ENCODE data around the gene PRDX5.
A peak's percentile ranks its signal among the peaks of the same experiment; 100 is the strongest.

PRDX5 gene

DNA sequence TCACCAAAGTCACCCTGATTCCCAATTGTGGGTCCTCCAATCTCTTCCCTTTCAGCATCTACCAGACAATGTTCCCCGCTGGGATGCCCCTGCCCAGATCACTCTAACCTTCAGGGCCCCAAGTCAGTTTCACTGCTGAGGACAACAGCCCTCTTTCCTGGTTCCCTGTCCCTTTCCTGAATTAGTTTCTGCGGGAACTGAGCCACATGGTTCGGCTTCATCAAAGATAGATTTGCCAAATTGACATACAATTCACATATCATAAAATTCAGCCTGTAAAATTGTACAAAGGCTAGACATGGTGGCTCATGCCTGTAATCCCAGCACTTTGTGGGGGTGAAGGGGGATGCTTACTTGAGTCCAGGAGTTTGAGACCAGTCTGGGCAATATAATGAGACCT is 10.1 kb downstream of the PRDX5 start:
- Histone ChIP-seq H4K20me1 (ENCODE audit: low read depth, low read length) (no peaks in the 10 kb centered on the region), H3K4me2 (ENCODE audit: low read depth, low read length, poor library complexity, severe bottlenecking) (no peak overlapping the region), H2AFZ (ENCODE audit: low read depth, low read length, severe bottlenecking) (no peak overlapping the region), H3F3A (ENCODE audit: insufficient read depth) (no peaks in the 10 kb centered on the region), H3K36me3 (ENCODE audit: low read length) (no peaks in the 10 kb centered on the region), H3K79me2 (ENCODE audit: insufficient read depth, low read length) (no peaks in the 10 kb centered on the region), H3K4me3 (ENCODE audit: insufficient read depth, low read length, poor library complexity, severe bottlenecking) (no peak overlapping the region), H3K9me3 (ENCODE audit: insufficient read depth, low read length) (no peaks in the 10 kb centered on the region), H3K27ac (ENCODE audit: low read depth, low read length) (no peak overlapping the region), H3K9me2 (replicated peaks; ENCODE audit: insufficient read depth, low read length) (no peaks in the 10 kb centered on the region), H3K27me3 (ENCODE audit: low read length) (no peaks in the 10 kb centered on the region), H3K9ac (ENCODE audit: low read length) (no peak overlapping the region)
- TF ChIP-seq EZH2phosphoT487 (conservative IDR thresholded peaks at IDR 0.05; ENCODE audit: low read length) = no peak
- TF ChIP-seq, protein P1, sequence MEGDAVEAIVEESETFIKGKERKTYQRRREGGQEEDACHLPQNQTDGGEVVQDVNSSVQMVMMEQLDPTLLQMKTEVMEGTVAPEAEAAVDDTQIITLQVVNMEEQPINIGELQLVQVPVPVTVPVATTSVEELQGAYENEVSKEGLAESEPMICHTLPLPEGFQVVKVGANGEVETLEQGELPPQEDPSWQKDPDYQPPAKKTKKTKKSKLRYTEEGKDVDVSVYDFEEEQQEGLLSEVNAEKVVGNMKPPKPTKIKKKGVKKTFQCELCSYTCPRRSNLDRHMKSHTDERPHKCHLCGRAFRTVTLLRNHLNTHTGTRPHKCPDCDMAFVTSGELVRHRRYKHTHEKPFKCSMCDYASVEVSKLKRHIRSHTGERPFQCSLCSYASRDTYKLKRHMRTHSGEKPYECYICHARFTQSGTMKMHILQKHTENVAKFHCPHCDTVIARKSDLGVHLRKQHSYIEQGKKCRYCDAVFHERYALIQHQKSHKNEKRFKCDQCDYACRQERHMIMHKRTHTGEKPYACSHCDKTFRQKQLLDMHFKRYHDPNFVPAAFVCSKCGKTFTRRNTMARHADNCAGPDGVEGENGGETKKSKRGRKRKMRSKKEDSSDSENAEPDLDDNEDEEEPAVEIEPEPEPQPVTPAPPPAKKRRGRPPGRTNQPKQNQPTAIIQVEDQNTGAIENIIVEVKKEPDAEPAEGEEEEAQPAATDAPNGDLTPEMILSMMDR (IDR thresholded peaks at IDR 0.05; ENCODE audit: insufficient read depth, low read length, poor library complexity, severe bottlenecking) = no peak

DNA sequence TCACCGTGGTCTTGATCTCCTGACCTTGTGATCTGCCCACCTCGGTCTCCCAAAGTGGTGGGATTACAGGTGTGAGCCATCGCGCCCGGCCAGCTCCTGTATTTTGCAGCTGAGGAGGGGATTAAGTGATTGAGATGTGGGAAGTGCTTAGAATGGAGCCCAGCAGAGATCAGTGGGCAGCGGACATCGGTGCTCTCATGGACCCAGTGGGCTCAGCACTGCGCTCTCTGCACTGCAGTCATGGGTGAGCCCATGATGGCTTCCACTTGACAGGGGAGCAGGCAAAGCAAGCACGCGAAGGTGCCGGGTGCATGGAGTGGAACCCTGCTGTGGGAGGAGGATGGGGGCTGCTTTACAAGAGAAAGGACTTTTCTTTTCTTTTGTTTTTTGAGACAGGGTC is 13.0 kb downstream of the PRDX5 start:
- no peaks in the 10 kb centered on the region for H3K9me2 ChIP-seq (replicated peaks; ENCODE audit: insufficient read depth, low read length)
- no peak overlapping the region for H2AFZ ChIP-seq (ENCODE audit: low read depth, low read length, severe bottlenecking)
- H3K27ac ChIP-seq (ENCODE audit: low read depth, low read length) = no peak overlapping the region
- TF ChIP-seq, protein P1 (IDR thresholded peaks at IDR 0.05; ENCODE audit: insufficient read depth, low read length, poor library complexity, severe bottlenecking) = no peak
- no peak for TF ChIP-seq EZH2phosphoT487 (conservative IDR thresholded peaks at IDR 0.05; ENCODE audit: low read length)
- H3K27me3 ChIP-seq (ENCODE audit: low read length) = no peaks in the 10 kb centered on the region
- H3K4me2 ChIP-seq (ENCODE audit: low read depth, low read length, poor library complexity, severe bottlenecking) = no peak overlapping the region
- H3K4me3 ChIP-seq (ENCODE audit: insufficient read depth, low read length, poor library complexity, severe bottlenecking) = no peak overlapping the region
- no peaks in the 10 kb centered on the region for H3F3A ChIP-seq (ENCODE audit: insufficient read depth)
- H3K9me3 ChIP-seq (ENCODE audit: insufficient read depth, low read length) = no peaks in the 10 kb centered on the region
- no peak overlapping the region for H3K9ac ChIP-seq (ENCODE audit: low read length)
- no peaks in the 10 kb centered on the region for H3K36me3 ChIP-seq (ENCODE audit: low read length)
- no peaks in the 10 kb centered on the region for H4K20me1 ChIP-seq (ENCODE audit: low read depth, low read length)
- H3K79me2 ChIP-seq (ENCODE audit: insufficient read depth, low read length) = no peaks in the 10 kb centered on the region

DNA sequence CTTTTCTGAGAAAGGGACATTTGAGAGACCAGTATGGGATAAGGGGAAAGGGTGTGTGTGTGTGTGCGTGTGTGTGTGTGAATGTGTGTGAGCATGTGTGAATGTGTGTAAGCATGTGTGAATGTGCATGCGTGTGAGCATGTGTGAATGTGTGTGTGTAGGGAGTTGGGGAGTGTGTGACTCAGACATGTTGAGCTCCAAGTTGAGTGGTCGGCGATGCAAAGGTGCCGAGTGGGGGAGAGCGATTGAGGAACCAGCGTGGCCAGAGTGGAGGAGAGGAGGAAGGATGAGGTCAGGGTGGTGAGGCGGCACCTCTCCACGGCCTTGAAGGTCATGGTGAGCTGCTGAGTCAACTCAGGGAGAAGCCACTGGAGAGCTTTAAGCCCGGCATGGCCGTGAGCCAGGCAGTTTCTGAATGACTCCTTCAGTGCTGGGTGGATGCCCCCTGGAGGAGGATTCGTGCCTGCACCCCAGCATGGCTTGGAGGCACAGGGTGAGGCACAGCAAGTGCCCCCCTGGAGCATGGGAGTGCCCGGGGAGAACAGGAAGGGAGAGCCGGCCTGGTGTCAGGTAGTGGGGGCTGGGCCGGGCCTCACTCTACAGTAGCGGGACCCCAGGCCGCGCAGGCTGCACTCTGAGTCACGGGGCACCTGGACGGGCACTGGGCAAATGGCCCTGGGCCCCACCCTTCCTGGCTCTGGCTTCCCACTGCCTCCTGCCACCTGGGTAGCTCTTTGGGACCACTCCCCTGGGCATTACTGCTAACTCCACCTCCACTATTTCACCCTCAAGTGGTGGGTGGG is 13.8 kb downstream of the PRDX5 start:
- Histone ChIP-seq H3K27me3 (ENCODE audit: low read length) (no peaks in the 10 kb centered on the region), H3F3A (ENCODE audit: insufficient read depth) (no peaks in the 10 kb centered on the region), H3K4me3 (ENCODE audit: insufficient read depth, low read length, poor library complexity, severe bottlenecking) (no peak overlapping the region), H3K36me3 (ENCODE audit: low read length) (no peaks in the 10 kb centered on the region), H3K79me2 (ENCODE audit: insufficient read depth, low read length) (no peaks in the 10 kb centered on the region), H2AFZ (ENCODE audit: low read depth, low read length, severe bottlenecking) (no peak overlapping the region), H3K4me2 (ENCODE audit: low read depth, low read length, poor library complexity, severe bottlenecking) (no peak overlapping the region), H3K27ac (ENCODE audit: low read depth, low read length) (no peak overlapping the region), H3K9me2 (replicated peaks; ENCODE audit: insufficient read depth, low read length) (no peaks in the 10 kb centered on the region), H3K9me3 (ENCODE audit: insufficient read depth, low read length) (no peaks in the 10 kb centered on the region), H4K20me1 (ENCODE audit: low read depth, low read length) (no peaks in the 10 kb centered on the region), H3K9ac (ENCODE audit: low read length) (no peak overlapping the region; the same call in 1 of the 2 replicates)
- TF ChIP-seq, protein P1 (IDR thresholded peaks at IDR 0.05; ENCODE audit: insufficient read depth, low read length, poor library complexity, severe bottlenecking) = peak; percentile 19
- no peak for TF ChIP-seq EZH2phosphoT487 (conservative IDR thresholded peaks at IDR 0.05; ENCODE audit: low read length)

All from SU-DHL-6 (cell line).